GM23248 (cell line): Measurements from ENCODE around the gene ADAMTS10. TPM values are rescaled to one million over a fixed set of nuclear protein-coding genes. Genes with fewer than 3 reads are reported as not detected.
A peak's percentile ranks its signal among the peaks of the same experiment; 100 is the strongest.

Source experiments
- DNase-seq: peaks from one replicate; pipeline ENCODE4 v3.0.0-alpha.2; 2015
- H2AFZ ChIP-seq: fragments of 200-600 bp; sonication (generic); 2 replicates; pipeline ENCODE4 v1.6.1; 2016; ENCODE audit warnings: antibody characterized with exemption
- H3F3A ChIP-seq: fragments of 200-600 bp; sonication (generic); 2 replicates; pipeline ENCODE4 v1.6.1; 2016; ENCODE audit warnings: mild to moderate bottlenecking, antibody characterized with exemption, mixed run types; ENCODE audit not compliant: insufficient read depth
- H3K27ac ChIP-seq: fragments of 200-600 bp; sonication (generic); 2 replicates; pipeline ENCODE4 v1.5.1; 2016; ENCODE audit warnings: mild to moderate bottlenecking
- H3K27me3 ChIP-seq: fragments of 200-600 bp; sonication (generic); replicated peaks from 2 replicates; pipeline ENCODE4 v1.6.1; 2016; ENCODE audit warnings: mild to moderate bottlenecking; ENCODE audit not compliant: insufficient read depth
- H3K36me3 ChIP-seq: fragments of 200-600 bp; sonication (generic); 2 replicates; pipeline ENCODE4 v1.6.1; 2016; ENCODE audit warnings: low read depth, mild to moderate bottlenecking
- H3K4me1 ChIP-seq: fragments of 200-600 bp; sonication (generic); 2 replicates; pipeline ENCODE4 v1.6.1; 2016; ENCODE audit warnings: mild to moderate bottlenecking; ENCODE audit not compliant: insufficient read depth
- H3K4me2 ChIP-seq: fragments of 200-600 bp; sonication (generic); one replicate; pipeline ENCODE4 v1.6.1; 2016; ENCODE audit warnings: mild to moderate bottlenecking; ENCODE audit not compliant: unreplicated experiment
- H3K4me3 ChIP-seq: fragments of 200-600 bp; sonication (generic); 2 replicates; pipeline ENCODE4 v1.5.1; 2016; ENCODE audit warnings: mild to moderate bottlenecking
- H3K79me2 ChIP-seq: fragments of 200-600 bp; sonication (generic); 2 replicates; pipeline ENCODE4 v1.6.1; 2016; ENCODE audit warnings: mild to moderate bottlenecking; ENCODE audit not compliant: insufficient read depth
- H3K9ac ChIP-seq: fragments of 200-600 bp; sonication (generic); 2 replicates; pipeline ENCODE4 v1.6.1; 2016; ENCODE audit warnings: mild to moderate bottlenecking
- H3K9me2 ChIP-seq: fragments of 200-600 bp; sonication (generic); 2 replicates; pipeline ENCODE4 v1.6.1; 2016; ENCODE audit warnings: mixed run types, mild to moderate bottlenecking, moderate library complexity; ENCODE audit not compliant: insufficient read depth
- H3K9me3 ChIP-seq: fragments of 200-600 bp; sonication (generic); one replicate; pipeline ENCODE4 v1.6.1; 2017; ENCODE audit warnings: low read depth
- H4K20me1 ChIP-seq: fragments of 200-600 bp; sonication (generic); 2 replicates; pipeline ENCODE4 v1.6.0; 2016; ENCODE audit not compliant: insufficient read depth
- EZH2 ChIP-seq: fragments of 200-600 bp; sonication (generic); IDR thresholded peaks from 2 replicates; pipeline ENCODE4 v1.6.1; 2018; ENCODE audit warnings: antibody characterized with exemption, mild to moderate bottlenecking; ENCODE audit not compliant: insufficient read depth, poor library complexity, severe bottlenecking
- EZH2phosphoT487 ChIP-seq: fragments of 200-600 bp; sonication (generic); IDR thresholded peaks from 2 replicates; pipeline ENCODE4 v1.6.1; 2018; ENCODE audit warnings: antibody characterized with exemption, moderate library complexity, mild to moderate bottlenecking, low read depth; ENCODE audit not compliant: insufficient read depth
- WGBS, 2 experiments: methylation state at CpG; one replicate each; pipeline ENCODE4 v1.1.6; 2015 to 2017; ENCODE audit warnings: low lambda C conversion rate in 2 of 2, low coverage in 1 of 2; ENCODE audit errors: missing lambda C conversion rate in 2 of 2; 5-methylcytosine and 5-hydroxymethylcytosine counted together
- in situ Hi-C: fragments of 300-500 bp; cut with MboI; formaldehyde crosslinking; loops from 2 replicates; pipeline ENCODE4 v1.15.0; 2020
- polyA plus RNA-seq: library from polyadenylated mRNA; unstranded; fragments of >200 nt; fragmentation: Nextera tagmentation; extraction: Ambion mirVana; gene quantifications from 2 replicates; pipeline ENCODE4 v1.2.1, GENCODE V29; 2016
- total RNA-seq: library from RNA; depleted of rRNA; stranded (reverse); fragments of >200 nt; shearing (Covaris generic); gene quantifications from 2 replicates; pipeline ENCODE4 v1.2.3, GENCODE V29; 2014

Gene ADAMTS10
- total and polyA plus RNA-seq, 2 experiments from 2014 or later, result 4.3 to 12.2 TPM

DNA sequence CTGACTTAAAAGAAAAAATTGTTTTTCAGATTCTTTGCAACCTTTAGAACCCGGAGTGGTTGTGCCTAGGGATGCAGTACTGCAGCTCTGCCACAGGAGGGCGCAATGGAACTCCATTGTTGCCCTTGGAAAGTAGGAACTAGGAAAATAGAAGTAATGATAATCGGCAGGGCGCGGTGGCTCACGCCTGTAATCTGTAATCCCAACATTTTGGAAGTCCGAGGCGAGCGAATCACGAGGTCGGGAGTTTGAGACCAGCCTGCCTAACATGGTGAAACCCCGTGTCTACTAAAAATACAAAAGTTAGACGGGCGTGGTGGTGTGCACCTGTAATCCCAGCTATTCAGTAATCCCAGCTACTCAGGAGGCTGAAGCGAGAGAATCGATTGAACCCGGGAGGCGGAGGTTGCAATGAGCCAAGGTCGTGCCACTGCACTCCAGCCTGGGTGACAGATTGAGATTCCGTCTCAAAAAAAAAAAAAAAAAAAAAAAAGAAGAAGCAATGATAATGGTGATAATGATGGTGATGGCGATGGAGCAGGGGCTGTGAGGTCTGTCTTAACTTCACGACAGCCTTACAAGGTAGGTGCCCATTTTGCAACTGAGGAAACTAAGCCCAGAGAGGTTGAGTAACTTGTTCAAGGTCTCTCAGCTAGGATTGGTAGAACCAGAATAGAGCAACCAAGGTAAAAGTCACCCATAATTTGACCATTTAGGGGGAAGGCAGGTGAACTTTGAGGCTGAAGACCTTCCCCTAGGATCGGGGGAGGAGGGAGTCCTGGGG is 5.5 kb upstream of the ADAMTS10 start:
- Histone ChIP-seq H3K27ac (no peak overlapping the region), H4K20me1 (no peaks in the 10 kb centered on the region), H3K36me3 (no peaks in the 10 kb centered on the region), H3K4me1 (no peaks in the 10 kb centered on the region; the same call in 1 of the 2 replicates), H3K27me3 (no peaks in the 10 kb centered on the region), H3K9me3 (no peaks in the 10 kb centered on the region), H3K79me2 (no peaks in the 10 kb centered on the region), H3F3A (peaks cover 9% of the 10 kb centered on the region; the same call in 1 of the 2 replicates), H3K9ac (no peak overlapping the region), H3K4me2 (no peak overlapping the region), H2AFZ (no peak overlapping the region), H3K4me3 (no peak overlapping the region), H3K9me2 (no peaks in the 10 kb centered on the region)
- peak; percentile 58 for DNase-seq
- 28 to 30% methylated on average over 21 to 23 of the region's 23 CpGs for WGBS, 2 experiments
- in situ Hi-C loops, result no loop called here
- TF ChIP-seq EZH2 (no peak), EZH2phosphoT487 (no peak)

DNA sequence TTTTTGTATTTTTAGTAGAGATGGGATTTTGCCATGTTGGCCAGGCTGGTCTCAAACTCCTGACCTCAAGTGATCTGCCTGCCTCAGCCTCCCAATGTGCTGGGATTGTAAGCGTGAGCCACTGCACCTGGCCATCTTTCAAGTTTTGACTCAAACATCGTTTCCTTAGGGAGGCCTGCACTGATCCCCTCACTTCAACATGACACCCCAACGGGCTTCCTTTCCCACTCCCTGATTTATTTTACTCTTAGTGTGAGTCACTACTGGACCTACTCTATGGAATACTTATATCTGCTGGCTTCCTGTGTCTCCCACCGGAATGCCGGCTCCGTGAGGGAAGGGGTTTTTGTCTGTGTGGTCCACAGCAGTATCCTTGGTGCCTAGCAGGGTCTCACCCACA is 4.5 kb upstream of the ADAMTS10 start:
- no peaks in the 10 kb centered on the region for H3K9me2 ChIP-seq
- peak overlapping the region; percentile 31; the same call in 1 of the 2 replicates for H3K27ac ChIP-seq
- 16 to 17% methylated on average over 6 of the region's 6 CpGs for WGBS, 2 experiments
- H4K20me1 ChIP-seq, result no peaks in the 10 kb centered on the region
- in situ Hi-C loops, result no loop called here
- no peaks in the 10 kb centered on the region for H3K79me2 ChIP-seq
- no peaks in the 10 kb centered on the region for H3K9me3 ChIP-seq
- no peak overlapping the region for H3K4me3 ChIP-seq
- H3K4me2 ChIP-seq, result peak overlapping the region; percentile 12
- no peaks in the 10 kb centered on the region for H3K27me3 ChIP-seq
- H3F3A ChIP-seq, result peaks cover 9% of the 10 kb centered on the region; the same call in 1 of the 2 replicates
- peak; percentile 55 for DNase-seq
- H3K36me3 ChIP-seq, result no peaks in the 10 kb centered on the region
- 0 out of 2 replicates have a peak overlapping the region, but pooled peaks have one; percentile 39 for H2AFZ ChIP-seq
- H3K9ac ChIP-seq, result no peak overlapping the region
- no peak for TF ChIP-seq EZH2
- no peak for TF ChIP-seq EZH2phosphoT487
- H3K4me1 ChIP-seq, result no peaks in the 10 kb centered on the region; the same call in 1 of the 2 replicates

DNA sequence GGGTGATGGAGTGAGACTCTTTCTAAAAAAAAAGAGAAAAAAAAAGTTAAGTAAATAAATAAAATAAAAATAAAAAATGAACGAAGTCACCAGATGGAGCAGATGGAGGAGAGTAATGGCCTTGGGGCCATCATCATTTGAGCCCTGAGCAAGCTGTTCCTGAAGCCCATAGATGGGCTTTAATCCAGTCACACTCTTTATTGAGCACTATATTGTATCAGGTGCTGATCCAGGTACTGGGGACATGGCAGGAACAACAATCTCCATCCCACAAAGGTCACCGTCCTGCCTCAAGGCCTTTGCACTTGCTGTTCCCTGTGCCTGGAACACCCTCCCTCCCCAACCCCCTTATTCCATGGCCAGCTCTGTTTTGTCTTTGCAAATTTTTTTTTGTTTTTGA is 3.9 kb upstream of the ADAMTS10 start:
- in situ Hi-C loops, result no loop called here
- Histone ChIP-seq H3K9me3 (no peaks in the 10 kb centered on the region), H3K27me3 (no peaks in the 10 kb centered on the region), H3K36me3 (no peaks in the 10 kb centered on the region), H3K4me3 (no peak overlapping the region), H3K79me2 (no peaks in the 10 kb centered on the region), H3K9ac (no peak overlapping the region), H3F3A (peaks cover 9% of the 10 kb centered on the region; the same call in 1 of the 2 replicates), H3K4me1 (no peaks in the 10 kb centered on the region; the same call in 1 of the 2 replicates), H4K20me1 (no peaks in the 10 kb centered on the region), H3K27ac (no peak overlapping the region), H3K9me2 (no peaks in the 10 kb centered on the region), H3K4me2 (no peak overlapping the region), H2AFZ (no peak overlapping the region)
- TF ChIP-seq EZH2, result no peak
- WGBS, 2 experiments, result 92 to 94% methylated on average over 2 of the region's 2 CpGs
- DNase-seq, result no peak

DNA sequence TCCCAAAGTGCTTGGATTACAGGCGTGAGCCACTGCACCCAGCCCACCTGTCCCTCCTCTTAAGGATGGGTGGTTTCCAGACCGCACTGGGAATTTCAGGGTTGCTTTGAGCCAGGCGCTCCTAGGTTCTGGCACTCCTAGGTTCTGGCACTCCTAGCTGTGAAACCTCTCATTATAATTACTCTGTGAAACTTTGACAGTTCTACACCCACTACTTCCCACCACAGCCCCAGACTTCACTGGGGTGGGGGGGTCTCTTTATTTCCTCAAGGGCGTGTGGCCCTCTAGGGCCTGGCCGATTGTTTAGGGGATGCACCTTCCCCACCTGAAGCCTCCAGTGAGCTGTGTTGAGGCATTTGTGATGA is 2.3 kb upstream of the ADAMTS10 start:
- Histone ChIP-seq H3K9ac (no peak overlapping the region), H3K27me3 (no peaks in the 10 kb centered on the region), H3F3A (peaks cover 13% of the 10 kb centered on the region; the same call in 1 of the 2 replicates), H3K4me1 (peaks cover 6% of the 10 kb centered on the region), H4K20me1 (no peaks in the 10 kb centered on the region), H3K79me2 (no peaks in the 10 kb centered on the region), H3K36me3 (no peaks in the 10 kb centered on the region), H3K27ac (no peak overlapping the region), H3K4me3 (no peak overlapping the region), H3K4me2 (no peak overlapping the region), H3K9me3 (no peaks in the 10 kb centered on the region), H2AFZ (no peak overlapping the region), H3K9me2 (no peaks in the 10 kb centered on the region)
- TF ChIP-seq EZH2 (no peak), EZH2phosphoT487 (no peak)
- DNase-seq, result no peak
- 38 to 52% methylated on average over 5 of the region's 5 CpGs for WGBS, 2 experiments
- in situ Hi-C loops, result no loop called here
